ENCODE measurements around the gene URB2.

The URB2 gene

GRCh38 chr1:229689273-229689672 lies 63.2 kb downstream of the URB2 start:
- ChIA-PET POLR2A (interaction anchor here (0.9 kb wide), 1 partner anchor 10 kb away, joined by 3 read pairs; no protein-coding TSS in a partner anchor), CTCF (no interaction called here)
- Histone ChIP-seq H3K36me3 (ENCODE audit: control insufficient read depth in 2 of 2, insufficient read depth in 1 of 2, low read length in 2 of 2) (no peaks in the 10 kb centered on the region), H3K4me3 (ENCODE audit: low read depth, low read length) (no peak overlapping the region), H3K4me1 (ENCODE audit: control insufficient read depth, insufficient read depth, low read length) (no peaks in the 10 kb centered on the region), H3K9me3 (ENCODE audit: control insufficient read depth, insufficient read depth, low read depth, low read length) (no peaks in the 10 kb centered on the region), H3K27ac (ENCODE audit: extremely low read depth, low read depth, low read length) (no peak overlapping the region)
- TF ChIP-seq GFI1B (tag by site-specific recombination; IDR thresholded peaks at IDR 0.05) = no peak
- no peak for TF ChIP-seq ZNF18 (tag by site-specific recombination; IDR thresholded peaks at IDR 0.05)
- TF ChIP-seq ZNF544 (tag by site-specific recombination; IDR thresholded peaks at IDR 0.05) = no peak
- TF ChIP-seq HOXA7 (CRISPR knock-in tag; IDR thresholded peaks at IDR 0.05; ENCODE audit: borderline replicate concordance) = no peak
- TF ChIP-seq, protein P1, sequence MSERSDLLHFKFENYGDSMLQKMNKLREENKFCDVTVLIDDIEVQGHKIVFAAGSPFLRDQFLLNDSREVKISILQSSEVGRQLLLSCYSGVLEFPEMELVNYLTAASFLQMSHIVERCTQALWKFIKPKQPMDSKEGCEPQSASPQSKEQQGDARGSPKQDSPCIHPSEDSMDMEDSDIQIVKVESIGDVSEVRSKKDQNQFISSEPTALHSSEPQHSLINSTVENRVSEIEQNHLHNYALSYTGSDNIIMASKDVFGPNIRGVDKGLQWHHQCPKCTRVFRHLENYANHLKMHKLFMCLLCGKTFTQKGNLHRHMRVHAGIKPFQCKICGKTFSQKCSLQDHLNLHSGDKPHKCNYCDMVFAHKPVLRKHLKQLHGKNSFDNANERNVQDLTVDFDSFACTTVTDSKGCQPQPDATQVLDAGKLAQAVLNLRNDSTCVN (tag by site-specific recombination; optimal IDR thresholded peaks at IDR 0.05) = no peak
- TF ChIP-seq ZNF335 (tag by site-specific recombination; conservative IDR thresholded peaks at IDR 0.05) = no peak
- TF ChIP-seq SCRT1 (tag by site-specific recombination; IDR thresholded peaks at IDR 0.05; ENCODE audit: borderline replicate concordance) = no peak
- no peak for TF ChIP-seq ZNF324 (tag by site-specific recombination; IDR thresholded peaks at IDR 0.05)
- TF ChIP-seq ZNF626 (tag by site-specific recombination; IDR thresholded peaks at IDR 0.05) = no peak
- TF ChIP-seq ZNF114 (tag by site-specific recombination; IDR thresholded peaks at IDR 0.05) = no peak
- TF ChIP-seq GLIS1 (tag by site-specific recombination; IDR thresholded peaks at IDR 0.05) = no peak
- TF ChIP-seq, protein P2, sequence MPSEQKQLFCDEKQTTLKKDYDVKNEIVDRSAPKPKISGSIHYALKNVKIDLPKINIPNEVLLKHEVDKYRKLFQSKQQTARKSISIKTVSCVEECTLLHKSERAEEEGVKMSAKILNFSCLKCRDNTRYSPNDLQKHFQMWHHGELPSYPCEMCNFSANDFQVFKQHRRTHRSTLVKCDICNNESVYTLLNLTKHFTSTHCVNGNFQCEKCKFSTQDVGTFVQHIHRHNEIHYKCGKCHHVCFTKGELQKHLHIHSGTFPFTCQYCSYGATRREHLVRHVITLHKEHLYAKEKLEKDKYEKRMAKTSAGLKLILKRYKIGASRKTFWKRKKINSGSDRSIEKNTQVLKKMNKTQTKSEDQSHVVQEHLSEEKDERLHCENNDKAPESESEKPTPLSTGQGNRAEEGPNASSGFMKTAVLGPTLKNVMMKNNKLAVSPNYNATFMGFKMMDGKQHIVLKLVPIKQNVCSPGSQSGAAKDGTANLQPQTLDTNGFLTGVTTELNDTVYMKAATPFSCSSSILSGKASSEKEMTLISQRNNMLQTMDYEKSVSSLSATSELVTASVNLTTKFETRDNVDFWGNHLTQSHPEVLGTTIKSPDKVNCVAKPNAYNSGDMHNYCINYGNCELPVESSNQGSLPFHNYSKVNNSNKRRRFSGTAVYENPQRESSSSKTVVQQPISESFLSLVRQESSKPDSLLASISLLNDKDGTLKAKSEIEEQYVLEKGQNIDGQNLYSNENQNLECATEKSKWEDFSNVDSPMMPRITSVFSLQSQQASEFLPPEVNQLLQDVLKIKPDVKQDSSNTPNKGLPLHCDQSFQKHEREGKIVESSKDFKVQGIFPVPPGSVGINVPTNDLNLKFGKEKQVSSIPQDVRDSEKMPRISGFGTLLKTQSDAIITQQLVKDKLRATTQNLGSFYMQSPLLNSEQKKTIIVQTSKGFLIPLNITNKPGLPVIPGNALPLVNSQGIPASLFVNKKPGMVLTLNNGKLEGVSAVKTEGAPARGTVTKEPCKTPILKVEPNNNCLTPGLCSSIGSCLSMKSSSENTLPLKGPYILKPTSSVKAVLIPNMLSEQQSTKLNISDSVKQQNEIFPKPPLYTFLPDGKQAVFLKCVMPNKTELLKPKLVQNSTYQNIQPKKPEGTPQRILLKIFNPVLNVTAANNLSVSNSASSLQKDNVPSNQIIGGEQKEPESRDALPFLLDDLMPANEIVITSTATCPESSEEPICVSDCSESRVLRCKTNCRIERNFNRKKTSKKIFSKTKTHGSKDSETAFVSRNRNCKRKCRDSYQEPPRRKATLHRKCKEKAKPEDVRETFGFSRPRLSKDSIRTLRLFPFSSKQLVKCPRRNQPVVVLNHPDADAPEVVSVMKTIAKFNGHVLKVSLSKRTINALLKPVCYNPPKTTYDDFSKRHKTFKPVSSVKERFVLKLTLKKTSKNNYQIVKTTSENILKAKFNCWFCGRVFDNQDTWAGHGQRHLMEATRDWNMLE (tag by site-specific recombination; conservative IDR thresholded peaks at IDR 0.05; ENCODE audit: low read depth) = no peak
- no peak for TF ChIP-seq ZNF561 (tag by site-specific recombination; IDR thresholded peaks at IDR 0.05; ENCODE audit: borderline replicate concordance)
- no peak for TF ChIP-seq HIC1 (tag by site-specific recombination; IDR thresholded peaks at IDR 0.05)
- TF ChIP-seq ZNF211 (tag by site-specific recombination; IDR thresholded peaks at IDR 0.05; ENCODE audit: low read depth) = no peak
- TF ChIP-seq ZNF629 (tag by site-specific recombination; IDR thresholded peaks at IDR 0.05) = no peak
